GM19099 (cell line): ENCODE data around the gene CLIC6.

Experiments
- POLR2A ChIP-seq: IDR thresholded peaks from 3 replicates; pipeline ENCODE4 v1.6.1; 2011; ENCODE audit warnings: low read depth; ENCODE audit not compliant: insufficient read length; ENCODE audit errors: extremely low read depth

Gene CLIC6

GRCh38 chr21:34728479-34728878 is 59.7 kb downstream of the CLIC6 start:
- TF ChIP-seq POLR2A, result no peak

- no peak for TF ChIP-seq POLR2A
These were observed 61.4 kb downstream of the CLIC6 start for GRCh38 chr21:34730194-34730593.

- TF ChIP-seq POLR2A, result no peak
These were observed 62.1 kb downstream of the CLIC6 start for GRCh38 chr21:34730756-34731445.

- no peak for TF ChIP-seq POLR2A
These were observed 63.6 kb downstream of the CLIC6 start for GRCh38 chr21:34732388-34732821.

GRCh38 chr21:34733852-34734251 is 65.1 kb downstream of the CLIC6 start:
- TF ChIP-seq POLR2A, result no peak

- no peak for TF ChIP-seq POLR2A
These were observed 65.9 kb downstream of the CLIC6 start for GRCh38 chr21:34734696-34735095.

- no peak for TF ChIP-seq POLR2A
These were observed 67.5 kb downstream of the CLIC6 start for GRCh38 chr21:34736116-34736874.

GRCh38 chr21:34737115-34737514 is 68.3 kb downstream of the CLIC6 start:
- no peak for TF ChIP-seq POLR2A

- TF ChIP-seq POLR2A, result no peak
These were observed 71.4 kb downstream of the CLIC6 start for GRCh38 chr21:34740198-34740597.

- TF ChIP-seq POLR2A, result no peak
These were observed 74.5 kb downstream of the CLIC6 start for GRCh38 chr21:34743285-34743684.

- no peak for TF ChIP-seq POLR2A
These were observed 75.0 kb downstream of the CLIC6 start for GRCh38 chr21:34743831-34744230.

GRCh38 chr21:34744801-34745200 is 76.0 kb downstream of the CLIC6 start:
- no peak for TF ChIP-seq POLR2A

GRCh38 chr21:34745557-34746255 is 76.9 kb downstream of the CLIC6 start:
- TF ChIP-seq POLR2A, result no peak

GRCh38 chr21:34748862-34749261 is 80.1 kb downstream of the CLIC6 start:
- TF ChIP-seq POLR2A, result no peak
